KG1 (cell line): ENCODE results near the gene PUDP.
"Not testable (repeated sequence)": the region's sequence is repeated elsewhere in the genome, so short reads cannot be mapped to it uniquely, and the experiment has no call there.

Experiments
- DNase-seq: peaks from one replicate; lab custom pipeline; 2025; lab: John Stamatoyannopoulos, UW

Gene PUDP

GRCh38 chrX:7027071-7027470, 120.9 kb downstream of the PUDP start:
- no peak for DNase-seq

- not testable (repeated sequence) for DNase-seq
These were observed 121.6 kb downstream of the PUDP start for GRCh38 chrX:7026365-7026764.

GRCh38 chrX:7025471-7025870, 122.5 kb downstream of the PUDP start:
- no peak for DNase-seq

GRCh38 chrX:7024850-7025249, 123.1 kb downstream of the PUDP start:
- no peak for DNase-seq

- DNase-seq, result not testable (repeated sequence)
These were observed 125.0 kb downstream of the PUDP start for GRCh38 chrX:7022996-7023395.

GRCh38 chrX:7021991-7022390, 126.0 kb downstream of the PUDP start:
- DNase-seq, result no peak

GRCh38 chrX:7019555-7019954, 128.4 kb downstream of the PUDP start:
- DNase-seq, result no peak

GRCh38 chrX:7012262-7012834, 135.6 kb downstream of the PUDP start:
- DNase-seq, result not testable (repeated sequence)

GRCh38 chrX:7010897-7011296, 137.1 kb downstream of the PUDP start:
- DNase-seq, result not testable (repeated sequence)

- DNase-seq, result not testable (repeated sequence)
These were observed 140.6 kb downstream of the PUDP start for GRCh38 chrX:7007328-7007727.
